CD4-positive, alpha-beta T cell (primary cell): ENCODE results near the gene ELMO1. TPM values are rescaled to one million over a fixed set of nuclear protein-coding genes. Genes with fewer than 3 reads are reported as not detected.

Experiments
- ATAC-seq: fragments of 200-7000 bp; cut with Tn5 transposase; one replicate; pipeline ENCODE4 v1.10.0; 2022; ENCODE audit warnings: mild to moderate bottlenecking; ENCODE audit not compliant: poor library complexity
- CTCF ChIA-PET: fragments of 350-600 bp; sonication (Branson Sonifier 250); formaldehyde crosslinking; loops from one replicate; lab custom pipeline; 2021; ENCODE audit warnings: antibody characterized with exemption, inconsistent platforms; lab: Charles Lee
- POLR2A ChIA-PET: fragments of 350-600 bp; sonication (Branson Sonifier 250); formaldehyde crosslinking; loops from one replicate; lab custom pipeline; 2021; ENCODE audit warnings: antibody characterized with exemption, inconsistent platforms; lab: Charles Lee
- DNase-seq, 14 experiments: peaks; one replicate each; pipeline ENCODE4 v3.0.0-alpha.2; 2013 to 2020; ENCODE audit warnings: mixed read lengths in 2 of 14
- H3K27ac ChIP-seq, 2 donors: one replicate each; pipeline versions ENCODE4 v1.5.1 to v1.7.0; 2013; ENCODE audit warnings: low read length in 2 of 2, low read depth in 1 of 2, mild to moderate bottlenecking in 1 of 2
- H3K27me3 ChIP-seq, 2 experiments: 1 replicate in 1 of 2; 2 replicates in 1 of 2; pipeline versions ENCODE4 v1.6.1 to v1.7.0; 2013; ENCODE audit warnings: low read length in 2 of 2, control low read depth in 1 of 2, mild to moderate bottlenecking in 1 of 2, moderate library complexity in 1 of 2; ENCODE audit not compliant: insufficient read depth in 2 of 2, control insufficient read depth in 1 of 2
- H3K36me3 ChIP-seq: one replicate; pipeline ENCODE4 v1.6.1; 2013; ENCODE audit warnings: low read length, control low read depth; ENCODE audit not compliant: insufficient read depth
- H3K4me1 ChIP-seq: one replicate; pipeline ENCODE4 v1.6.1; 2013; ENCODE audit warnings: low read length, control low read depth; ENCODE audit not compliant: insufficient read depth
- H3K4me3 ChIP-seq: one replicate; pipeline ENCODE4 v1.5.1; 2013; ENCODE audit warnings: mild to moderate bottlenecking, low read length, moderate library complexity
- H3K9me3 ChIP-seq, 2 experiments: 1 replicate in 1 of 2; 2 replicates in 1 of 2; pipeline versions ENCODE4 v1.6.1 to v1.7.0; 2013; ENCODE audit warnings: low read length in 2 of 2, mild to moderate bottlenecking in 2 of 2, control low read depth in 1 of 2, moderate library complexity in 1 of 2; ENCODE audit not compliant: control insufficient read depth in 1 of 2, insufficient read depth in 1 of 2
- H3K27ac Mint-ChIP-seq: one replicate; pipeline ENCODE4 v1.8.0; 2020; ENCODE audit warnings: mixed read lengths
- H3K27me3 Mint-ChIP-seq: one replicate; pipeline ENCODE4 v1.8.0; 2021; ENCODE audit warnings: mixed read lengths
- H3K36me3 Mint-ChIP-seq: one replicate; pipeline ENCODE4 v1.8.0; 2021; ENCODE audit warnings: low read depth, mixed read lengths
- H3K4me1 Mint-ChIP-seq: one replicate; pipeline ENCODE4 v1.8.0; 2021; ENCODE audit warnings: low read depth, mixed read lengths
- H3K4me3 Mint-ChIP-seq: one replicate; pipeline ENCODE4 v1.8.0; 2020; ENCODE audit warnings: mild to moderate bottlenecking, mixed read lengths
- H3K9me3 Mint-ChIP-seq: one replicate; pipeline ENCODE4 v1.8.0; 2020; ENCODE audit warnings: mixed read lengths
- CTCF ChIP-seq: fragments of 200-600 bp; IDR thresholded peaks from one replicate; pipeline ENCODE4 v1.8.0; 2022; ENCODE audit warnings: antibody characterized with exemption, mild to moderate bottlenecking
- intact Hi-C, 2 experiments: fragments of 100-400 bp; cut with DNase I in 1 of 2; cut with micrococcal nuclease in 1 of 2; formaldehyde crosslinking; loops; one replicate each; pipeline versions ENCODE4 v1.15.1 to v1.9.0; 2023 to 2025; cut with DNase I, micrococcal nuclease
- total RNA-seq, 174 experiments: library from RNA in 2 of 174; stranded (reverse) in 2 of 174; gene quantifications; one replicate each; pipeline ENCODE4 v1.2.3 and lab custom pipeline; 2021 to 2026

Gene ELMO1
- total RNA-seq, 2 experiments from 2014 or later: 117 to 120 TPM

GRCh38 chr7:37054624-37055241 lies 393.9 kb downstream of the ELMO1 start:
- Histone ChIP-seq H3K27ac (no peak overlapping the region), H3K36me3 (no peaks in the 10 kb centered on the region), H3K9me3 (no peaks in the 10 kb centered on the region), H3K4me3 (no peak overlapping the region), H3K27me3 (no peaks in the 10 kb centered on the region), H3K4me1 (no peaks in the 10 kb centered on the region)
- intact Hi-C loops: no loop called here
- H3K4me1 Mint-ChIP-seq: peaks cover 19% of the 10 kb centered on the region
- no peak for TF ChIP-seq CTCF
- ATAC-seq (no peak), DNase-seq (no peak)
- H3K27ac Mint-ChIP-seq: no peak overlapping the region
- H3K9me3 Mint-ChIP-seq: no peaks in the 10 kb centered on the region
- H3K4me3 Mint-ChIP-seq: no peak overlapping the region
- ChIA-PET CTCF (no interaction called here), POLR2A (no interaction called here)
- no peaks in the 10 kb centered on the region for H3K27me3 Mint-ChIP-seq
- H3K36me3 Mint-ChIP-seq: peaks cover 67% of the 10 kb centered on the region

GRCh38 chr7:37052705-37053104 lies 396.0 kb downstream of the ELMO1 start:
- no peaks in the 10 kb centered on the region for H3K4me1 ChIP-seq
- ChIA-PET CTCF (no interaction called here), POLR2A (interaction anchor here (1.1 kb wide), 1 partner anchor 10 kb away, joined by 3 read pairs; no protein-coding TSS in a partner anchor)
- H3K27me3 Mint-ChIP-seq: no peaks in the 10 kb centered on the region
- H3K27me3 ChIP-seq: no peaks in the 10 kb centered on the region
- H3K27ac ChIP-seq: no peak overlapping the region
- peaks cover 54% of the 10 kb centered on the region for H3K36me3 Mint-ChIP-seq
- no peak for TF ChIP-seq CTCF
- H3K4me1 Mint-ChIP-seq: peaks cover 26% of the 10 kb centered on the region
- no peak overlapping the region for H3K4me3 Mint-ChIP-seq
- ATAC-seq: no peak
- intact Hi-C loops: no loop called here
- peak in 5 of 14 experiments; percentile 5 to 16 (median 12) for DNase-seq
- no peak overlapping the region for H3K4me3 ChIP-seq
- H3K27ac Mint-ChIP-seq: no peak overlapping the region
- no peaks in the 10 kb centered on the region for H3K9me3 Mint-ChIP-seq
- no peaks in the 10 kb centered on the region for H3K9me3 ChIP-seq
- H3K36me3 ChIP-seq: no peaks in the 10 kb centered on the region

- intact Hi-C loops: no loop called here
- H3K4me1 ChIP-seq: no peaks in the 10 kb centered on the region
- Mint-ChIP-seq H3K9me3 (no peaks in the 10 kb centered on the region), H3K27me3 (no peaks in the 10 kb centered on the region), H3K36me3 (peaks cover 51% of the 10 kb centered on the region), H3K4me3 (no peak overlapping the region), H3K27ac (no peak overlapping the region), H3K4me1 (peaks cover 37% of the 10 kb centered on the region)
- TF ChIP-seq CTCF: no peak
- DNase-seq (no peak), ATAC-seq (no peak)
- no peaks in the 10 kb centered on the region for H3K36me3 ChIP-seq
- H3K27ac ChIP-seq: no peak overlapping the region
- H3K9me3 ChIP-seq: no peaks in the 10 kb centered on the region
- no peak overlapping the region for H3K4me3 ChIP-seq
- no peaks in the 10 kb centered on the region for H3K27me3 ChIP-seq
- ChIA-PET POLR2A (no interaction called here), CTCF (no interaction called here)
Measured at GRCh38 chr7:37050801-37051200, 397.9 kb downstream of the ELMO1 start.
